Pulmonary artery endothelial cell (primary cell): ENCODE data around the gene HOXA7. TPM values are rescaled to one million over a fixed set of nuclear protein-coding genes. Genes with fewer than 3 reads are reported as not detected.

Source experiments
- DNase-seq: peaks from one replicate; pipeline ENCODE4 v3.0.0-alpha.2; 2011; ENCODE audit warnings: low read depth, low spot score
- total RNA-seq: library from RNA; depleted of rRNA; stranded (reverse); fragments of >200 nt; gene quantifications from 2 replicates; pipeline ENCODE4 v1.2.3, GENCODE V29; 2014

The HOXA7 gene
- total RNA-seq, 1 donor from 2014 or later, result 0.13 TPM

GRCh38 chr7:27119412-27119911 lies 37.0 kb downstream of the HOXA7 start:
- no peak for DNase-seq

GRCh38 chr7:27118580-27118979 lies 37.9 kb downstream of the HOXA7 start:
- no peak for DNase-seq

GRCh38 chr7:27117887-27118491 lies 38.5 kb downstream of the HOXA7 start:
- peak; percentile 64 for DNase-seq

- no peak for DNase-seq
Measured at GRCh38 chr7:27116962-27117886, 39.3 kb downstream of the HOXA7 start.

- no peak for DNase-seq
Measured at GRCh38 chr7:27116031-27116961, 40.2 kb downstream of the HOXA7 start.

- DNase-seq, result no peak
Measured at GRCh38 chr7:27115221-27116026, 41.1 kb downstream of the HOXA7 start.

- DNase-seq, result no peak
Measured at GRCh38 chr7:27114881-27115220, 41.6 kb downstream of the HOXA7 start.

- DNase-seq, result no peak
Measured at GRCh38 chr7:27113991-27114769, 42.3 kb downstream of the HOXA7 start.

GRCh38 chr7:27112955-27113949 lies 43.2 kb downstream of the HOXA7 start:
- peak; percentile 83 for DNase-seq

GRCh38 chr7:27112361-27112760 lies 44.1 kb downstream of the HOXA7 start:
- DNase-seq, result no peak

- DNase-seq, result no peak
Measured at GRCh38 chr7:27111751-27112277, 44.7 kb downstream of the HOXA7 start.

GRCh38 chr7:27111042-27111750 lies 45.3 kb downstream of the HOXA7 start:
- no peak for DNase-seq

- DNase-seq, result no peak
Measured at GRCh38 chr7:27110186-27111031, 46.1 kb downstream of the HOXA7 start.

- DNase-seq, result no peak
Measured at GRCh38 chr7:27109466-27110185, 46.8 kb downstream of the HOXA7 start.

GRCh38 chr7:27108390-27109127 lies 47.9 kb downstream of the HOXA7 start:
- DNase-seq, result no peak
